GM19351 (cell line): ENCODE results near the gene ARHGAP24.

ENCODE experiments used
- ATAC-seq: cut with Tn5 transposase; IDR thresholded peaks from one replicate; pipeline ENCODE4 v1.9.1; 2021; ENCODE audit warnings: mild to moderate bottlenecking, moderate library complexity; ENCODE audit not compliant: unreplicated experiment

ARHGAP24 gene

GRCh38 chr4:85772470-85772869 is 297.5 kb downstream of the ARHGAP24 start:
- no peak for ATAC-seq

- no peak for ATAC-seq
Measured at GRCh38 chr4:85773372-85773771, 298.4 kb downstream of the ARHGAP24 start.

DNA sequence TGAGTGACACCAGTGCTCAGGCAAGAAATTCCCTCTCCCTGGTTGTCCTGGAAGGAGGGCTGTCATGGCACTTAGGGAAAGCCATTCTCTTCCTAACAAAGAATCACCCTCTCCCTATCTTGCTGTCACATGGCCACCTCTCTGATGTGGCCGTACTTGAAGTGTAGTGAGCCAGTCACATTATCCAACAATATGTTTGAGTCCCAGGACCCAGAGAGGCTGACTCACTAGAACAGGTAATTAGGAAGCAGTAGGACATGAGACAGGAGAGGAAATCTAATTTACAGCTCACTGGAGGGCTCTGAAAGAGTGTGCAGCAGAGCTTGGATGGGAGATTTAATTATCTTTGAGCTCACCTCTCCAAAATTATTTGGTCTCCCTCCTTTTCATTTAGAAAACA is 299.1 kb downstream of the ARHGAP24 start:
- ATAC-seq, result no peak

- ATAC-seq, result no peak
Measured at GRCh38 chr4:85774489-85774888, 299.5 kb downstream of the ARHGAP24 start.

GRCh38 chr4:85776096-85776495 is 301.1 kb downstream of the ARHGAP24 start:
- no peak for ATAC-seq

DNA sequence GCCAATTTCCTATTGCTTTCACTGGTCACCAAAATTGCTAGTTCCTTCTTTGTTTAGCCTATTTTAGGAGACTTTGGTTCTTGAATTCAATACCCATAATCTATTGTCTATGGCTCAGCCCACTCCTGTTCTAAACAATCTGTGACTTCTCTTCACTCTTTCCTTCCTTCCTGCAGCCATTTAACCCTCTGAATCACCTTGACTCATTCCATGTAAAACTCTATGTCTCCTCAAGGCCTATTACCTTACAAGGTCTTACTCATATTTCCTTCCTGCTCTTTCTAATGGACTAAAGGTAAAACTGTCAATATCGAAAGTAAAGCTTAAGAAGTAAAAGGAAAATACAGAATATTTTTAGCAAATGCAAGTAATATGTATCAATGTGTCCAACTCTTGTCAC is 301.6 kb downstream of the ARHGAP24 start:
- ATAC-seq, result no peak

DNA sequence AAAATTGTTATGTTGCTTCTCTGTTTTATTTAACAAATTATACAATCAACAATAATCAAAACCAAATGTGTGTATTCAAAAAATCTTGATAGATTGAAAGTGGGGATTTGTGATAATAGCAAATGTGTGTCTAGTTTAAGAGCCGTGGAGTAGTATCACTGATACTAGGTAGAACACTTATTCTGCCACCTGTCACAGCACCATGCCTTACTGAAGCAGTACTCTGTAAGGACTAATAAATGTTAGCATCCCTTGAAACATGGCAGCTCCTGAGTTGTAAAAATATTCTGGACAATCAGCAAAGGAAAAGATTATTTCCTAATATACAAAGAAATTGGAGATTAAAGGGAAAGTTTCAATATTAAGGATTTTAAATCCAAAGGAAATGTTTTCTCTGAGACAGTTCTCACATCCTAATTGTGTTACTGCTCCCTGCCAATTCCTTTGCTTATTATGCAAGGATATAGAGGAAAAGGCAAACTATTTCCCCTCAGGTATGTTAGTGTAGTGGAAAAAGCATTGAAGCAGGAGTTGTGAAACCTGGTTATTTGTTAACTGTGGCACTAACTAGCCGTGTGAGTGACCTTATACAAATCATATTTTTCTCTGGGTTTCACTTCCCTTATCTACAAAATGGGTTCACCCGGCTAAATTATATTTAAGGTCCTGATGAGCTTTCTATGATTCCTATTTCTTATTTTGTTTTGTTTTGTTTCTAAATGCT is 303.1 kb downstream of the ARHGAP24 start:
- peak; percentile 82 for ATAC-seq

- ATAC-seq, result peak; percentile 83
Measured at GRCh38 chr4:85778632-85779131, 303.7 kb downstream of the ARHGAP24 start.

DNA sequence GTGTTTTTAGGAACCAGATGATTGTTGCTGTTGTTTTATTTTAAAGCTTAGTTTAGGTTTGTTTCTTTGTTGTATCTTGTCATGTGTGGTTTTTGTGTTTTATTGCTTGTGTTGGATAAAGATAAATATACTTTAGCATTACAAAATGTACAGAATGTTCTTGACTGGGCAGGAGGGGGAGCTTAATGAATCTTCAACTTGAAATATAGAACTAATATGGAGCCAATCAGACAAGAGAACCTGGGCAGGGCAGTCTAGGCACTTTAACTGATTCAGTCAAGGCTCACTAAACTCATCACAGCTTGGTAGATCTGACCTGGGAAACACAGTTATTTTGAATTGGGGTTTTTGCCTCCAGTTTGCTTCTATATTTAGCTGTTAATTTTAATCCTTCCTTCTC is 304.2 kb downstream of the ARHGAP24 start:
- peak; percentile 27 for ATAC-seq

- no peak for ATAC-seq
Measured at GRCh38 chr4:85780664-85781063, 305.7 kb downstream of the ARHGAP24 start.

DNA sequence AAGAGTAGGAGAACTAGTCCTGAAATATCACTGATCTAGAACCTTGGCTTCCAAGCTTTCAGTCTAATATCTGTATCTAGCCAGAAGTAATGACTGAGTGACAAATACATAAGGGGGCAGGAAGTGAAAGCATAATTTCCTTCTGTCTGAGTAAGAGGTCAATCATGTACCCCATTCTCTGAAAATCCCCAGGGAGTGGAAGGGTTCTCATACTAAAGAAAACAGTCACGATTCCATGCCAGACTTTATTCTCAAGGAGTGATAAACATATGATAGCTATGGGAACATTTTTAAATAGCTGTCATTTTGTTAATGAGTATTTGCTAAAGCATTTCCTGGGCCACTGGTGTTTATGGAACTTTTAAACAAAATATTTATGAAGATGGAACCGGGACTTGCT is 308.5 kb downstream of the ARHGAP24 start:
- ATAC-seq, result no peak

- ATAC-seq, result no peak
Measured at GRCh38 chr4:85783900-85784299, 308.9 kb downstream of the ARHGAP24 start.

DNA sequence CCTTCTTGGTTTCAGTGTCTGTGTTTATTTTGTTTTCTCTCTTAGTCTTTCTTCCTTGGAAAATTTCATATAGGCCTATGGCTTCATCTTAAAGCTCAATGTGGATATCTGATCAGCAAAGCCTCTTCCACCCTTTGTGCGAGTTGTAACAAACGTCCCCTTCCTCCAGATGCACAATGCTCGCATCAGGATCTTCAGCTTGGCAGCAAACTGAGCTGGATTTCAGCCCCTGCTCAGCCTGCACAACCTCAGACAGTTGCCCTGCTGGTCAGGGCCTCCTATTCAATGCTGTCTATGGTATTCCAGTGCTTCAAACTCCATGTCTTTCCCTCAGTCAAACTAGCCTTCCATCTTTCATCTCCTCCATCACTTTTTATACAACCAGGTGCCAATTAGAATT is 309.4 kb downstream of the ARHGAP24 start:
- ATAC-seq, result no peak

GRCh38 chr4:85784947-85785346 is 310.0 kb downstream of the ARHGAP24 start:
- ATAC-seq, result no peak

DNA sequence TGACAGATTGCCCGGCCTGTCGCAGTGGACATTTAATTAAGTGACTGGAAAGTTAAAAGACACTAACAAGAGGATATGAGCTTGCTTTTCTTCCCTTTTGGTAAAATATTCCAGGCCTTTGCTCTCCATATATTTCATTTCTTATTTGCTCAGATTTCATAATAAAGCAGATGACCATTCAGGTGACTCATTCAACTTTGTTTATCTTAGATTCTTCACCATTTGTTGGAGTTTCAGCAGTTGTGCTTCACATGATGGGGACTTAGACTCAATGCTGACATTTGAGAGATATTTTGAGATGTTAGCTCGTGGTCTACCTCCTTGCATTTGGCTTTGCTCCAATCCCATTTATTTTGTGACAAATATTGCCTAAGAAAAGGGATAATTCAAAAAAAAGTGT is 312.2 kb downstream of the ARHGAP24 start:
- no peak for ATAC-seq

- ATAC-seq, result no peak
Measured at GRCh38 chr4:85788604-85789003, 313.7 kb downstream of the ARHGAP24 start.

DNA sequence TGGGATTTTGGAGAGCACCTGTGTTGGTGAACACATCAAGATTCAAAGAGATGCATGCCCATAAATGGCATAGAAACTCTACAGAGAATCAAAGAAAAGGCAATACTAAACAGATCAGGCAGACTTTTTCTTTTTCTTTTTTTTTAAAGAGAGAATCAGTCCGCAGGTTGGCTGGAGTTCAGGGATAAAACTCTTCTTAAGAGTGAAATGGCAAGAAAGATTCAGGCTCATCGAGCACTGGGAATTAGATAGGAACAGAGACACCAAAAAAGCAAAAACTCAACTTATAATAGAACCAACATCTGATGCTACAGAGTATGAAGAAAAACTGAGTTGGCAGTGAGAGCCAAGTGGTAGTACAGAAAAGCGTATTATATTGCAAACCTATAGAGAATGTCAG is 314.3 kb downstream of the ARHGAP24 start:
- no peak for ATAC-seq

- no peak for ATAC-seq
Measured at GRCh38 chr4:85790582-85790981, 315.6 kb downstream of the ARHGAP24 start.

DNA sequence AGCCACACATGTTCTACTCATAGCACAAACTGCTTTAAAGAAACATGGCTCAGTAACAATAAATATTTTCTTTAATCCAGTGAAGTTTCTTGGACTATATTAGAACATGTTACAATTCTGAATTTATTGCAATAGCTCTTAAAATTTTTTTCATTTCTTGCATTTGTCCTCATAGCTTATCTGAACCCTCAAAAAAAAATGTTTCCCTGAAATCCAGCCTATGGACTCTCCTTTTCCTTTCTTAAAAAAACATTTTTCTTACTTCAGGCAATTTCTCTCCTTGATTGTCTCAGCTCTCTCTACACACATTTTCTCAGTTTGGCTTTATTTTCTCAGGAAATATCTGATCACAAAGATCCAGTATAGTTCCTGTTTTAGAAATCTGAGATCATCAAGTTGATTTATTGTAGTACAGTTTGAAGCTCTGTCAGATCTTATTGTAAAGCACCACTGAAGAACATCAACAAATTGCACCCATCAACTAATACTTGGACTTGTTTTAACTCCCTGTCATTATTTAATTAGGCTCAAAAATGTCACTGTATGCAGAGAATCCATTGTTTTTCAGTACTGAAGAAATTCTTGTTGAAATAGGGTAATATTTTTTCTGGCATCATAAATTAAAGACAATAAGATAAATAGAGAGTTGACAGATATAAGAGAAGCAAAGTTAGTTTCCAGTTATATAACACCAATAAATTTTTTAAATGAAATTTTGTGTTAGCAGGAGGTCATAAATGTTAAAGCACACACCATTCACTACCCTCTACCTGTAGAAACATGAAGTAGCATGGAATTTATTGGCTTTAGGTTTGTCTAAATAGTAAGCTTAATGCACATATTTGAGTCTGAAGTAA is 317.7 kb downstream of the ARHGAP24 start:
- no peak for ATAC-seq

DNA sequence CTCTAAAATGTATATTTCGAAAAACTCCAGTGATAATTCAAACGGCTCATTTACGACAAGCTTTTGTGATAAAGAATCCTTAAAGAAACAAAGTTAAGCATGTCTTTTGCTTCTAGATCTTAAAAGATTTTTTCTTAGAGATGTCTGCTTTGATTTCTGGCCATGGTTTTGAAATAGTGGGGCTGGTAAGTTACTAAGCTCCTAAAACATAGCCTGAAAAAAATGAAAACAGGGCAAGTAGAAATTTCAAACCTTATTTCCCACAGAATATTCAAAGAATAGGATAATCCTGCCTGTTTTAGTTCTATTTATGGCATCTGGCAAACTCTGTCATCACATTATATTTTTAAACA is 318.3 kb downstream of the ARHGAP24 start:
- ATAC-seq, result no peak

- no peak for ATAC-seq
Measured at GRCh38 chr4:85798012-85798770, 323.2 kb downstream of the ARHGAP24 start.
